Activated CD4-positive, alpha-beta T cell treated with anti-CD3 and anti-CD28 coated beads, Interleukin-10, Interleukin-2, amounts not matched to agents 100 ng/mL and 50 ng/mL, durations not matched to agents 16 hours and 8 hours (primary cell): Measurements from ENCODE around the gene ADGRA1.
"Not testable (repeated sequence)": the region's sequence is repeated elsewhere in the genome, so short reads cannot be mapped to it uniquely, and the experiment has no call there.

Experiments
- DNase-seq: peaks from one replicate; pipeline ENCODE4 v3.0.0-alpha.2; 2020

The ADGRA1 gene

DNA sequence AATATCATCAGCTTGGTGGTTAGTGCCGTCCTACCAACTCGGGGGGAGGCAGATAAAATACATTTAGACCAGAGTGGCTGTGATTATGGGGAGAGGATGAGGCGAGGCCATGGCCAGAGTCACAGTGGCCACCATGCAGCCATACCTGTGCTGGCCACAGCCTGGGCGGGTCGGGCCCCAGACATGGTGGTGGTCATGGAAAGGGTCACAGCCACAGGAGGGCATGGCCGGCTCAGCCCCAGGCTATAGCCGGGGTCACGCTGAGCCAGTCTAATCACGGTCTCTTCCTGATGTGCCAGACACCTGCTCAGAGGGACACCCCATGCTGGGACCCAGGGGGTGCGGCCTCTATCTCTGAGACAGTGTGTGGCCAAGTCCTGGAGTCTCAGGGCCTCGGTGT lies 10.2 kb downstream of the ADGRA1 start:
- no peak for DNase-seq

DNA sequence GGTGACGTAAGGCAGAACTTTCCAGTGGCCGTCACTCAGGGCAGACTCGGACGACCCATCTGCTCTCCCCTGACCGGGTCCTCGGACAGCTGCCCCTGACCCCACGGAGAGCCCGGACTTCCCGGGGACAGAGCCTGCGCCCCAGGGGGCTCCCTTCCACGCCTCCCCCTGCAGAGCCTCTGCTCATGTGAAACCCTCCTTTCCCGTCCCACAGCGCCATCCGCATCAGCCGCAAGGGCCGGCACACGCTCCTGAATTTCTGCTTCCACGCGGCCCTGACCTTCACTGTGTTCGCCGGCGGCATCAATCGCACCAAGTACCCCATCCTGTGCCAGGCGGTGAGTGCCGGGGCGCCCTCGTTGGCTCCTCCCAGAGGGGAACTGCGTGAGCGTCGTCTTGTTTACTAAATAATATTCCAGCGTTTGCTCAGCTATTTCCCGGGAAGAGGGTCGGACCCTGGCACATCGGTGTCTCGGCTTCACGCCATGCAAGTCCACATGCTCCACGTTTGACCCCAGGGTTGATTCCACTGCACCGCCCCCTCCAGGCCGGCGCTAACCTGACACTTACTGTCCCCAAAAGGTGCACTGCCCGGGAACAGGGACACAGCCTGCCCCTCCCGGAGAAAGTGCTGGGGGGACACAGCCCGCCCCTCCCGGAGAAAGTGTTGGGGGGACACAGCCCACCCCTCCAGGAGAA lies 10.9 kb downstream of the ADGRA1 start:
- DNase-seq = no peak

GRCh38 chr10:133099571-133099970 lies 11.8 kb downstream of the ADGRA1 start:
- no peak for DNase-seq

GRCh38 chr10:133100186-133100585 lies 12.5 kb downstream of the ADGRA1 start:
- DNase-seq = no peak

GRCh38 chr10:133100706-133101415 lies 13.1 kb downstream of the ADGRA1 start:
- DNase-seq = peak; percentile 42

DNA sequence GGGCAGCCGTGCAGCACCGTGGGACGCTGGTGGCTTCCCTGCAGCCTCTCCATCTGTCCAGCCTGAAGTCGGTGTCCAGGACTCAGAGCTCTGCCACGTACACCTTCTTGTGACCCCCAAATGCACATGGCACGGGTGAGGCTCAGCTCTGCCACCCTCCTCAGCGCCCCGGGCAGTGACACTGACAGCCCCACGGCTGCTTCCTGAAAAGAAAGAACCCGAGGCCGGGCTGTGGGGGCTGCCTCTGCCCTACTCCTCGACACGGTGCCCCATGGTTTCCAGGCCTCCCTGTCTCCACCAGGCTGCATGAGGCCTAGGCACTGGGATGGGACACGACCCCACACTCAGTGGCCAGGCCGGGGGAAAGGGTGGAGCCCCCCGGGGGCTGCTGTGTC lies 13.7 kb downstream of the ADGRA1 start:
- no peak for DNase-seq

DNA sequence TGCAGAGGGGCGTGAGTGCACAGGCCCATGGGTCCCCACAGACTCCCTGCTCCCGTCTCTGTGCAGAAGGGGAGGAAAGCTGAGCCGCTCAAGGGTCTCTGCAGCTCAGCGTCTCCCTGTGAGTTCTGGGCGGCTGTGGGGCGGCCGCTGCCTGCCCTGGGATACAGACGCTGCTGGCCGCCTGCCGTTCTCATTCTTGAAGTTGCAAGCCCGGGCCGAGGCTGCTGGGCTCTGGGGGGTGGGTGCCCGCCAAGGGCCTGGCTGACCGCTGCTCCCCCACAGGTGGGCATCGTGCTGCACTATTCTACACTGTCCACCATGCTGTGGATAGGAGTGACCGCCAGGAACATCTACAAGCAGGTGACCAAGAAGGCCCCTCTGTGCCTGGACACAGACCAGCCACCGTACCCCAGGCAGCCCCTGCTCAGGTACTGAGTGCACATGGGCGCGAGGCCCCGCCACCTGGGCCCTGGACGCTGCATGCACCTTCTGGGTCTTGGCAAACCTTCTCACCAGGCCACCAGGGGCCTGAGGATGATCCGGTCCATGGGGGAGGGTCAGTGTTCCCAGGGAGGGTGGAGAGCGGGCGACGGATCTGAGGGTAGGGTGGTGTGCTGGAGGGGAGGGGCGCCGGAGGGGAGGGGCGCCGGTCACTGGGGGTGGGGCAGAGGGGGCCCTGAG lies 14.8 kb downstream of the ADGRA1 start:
- DNase-seq = no peak

DNA sequence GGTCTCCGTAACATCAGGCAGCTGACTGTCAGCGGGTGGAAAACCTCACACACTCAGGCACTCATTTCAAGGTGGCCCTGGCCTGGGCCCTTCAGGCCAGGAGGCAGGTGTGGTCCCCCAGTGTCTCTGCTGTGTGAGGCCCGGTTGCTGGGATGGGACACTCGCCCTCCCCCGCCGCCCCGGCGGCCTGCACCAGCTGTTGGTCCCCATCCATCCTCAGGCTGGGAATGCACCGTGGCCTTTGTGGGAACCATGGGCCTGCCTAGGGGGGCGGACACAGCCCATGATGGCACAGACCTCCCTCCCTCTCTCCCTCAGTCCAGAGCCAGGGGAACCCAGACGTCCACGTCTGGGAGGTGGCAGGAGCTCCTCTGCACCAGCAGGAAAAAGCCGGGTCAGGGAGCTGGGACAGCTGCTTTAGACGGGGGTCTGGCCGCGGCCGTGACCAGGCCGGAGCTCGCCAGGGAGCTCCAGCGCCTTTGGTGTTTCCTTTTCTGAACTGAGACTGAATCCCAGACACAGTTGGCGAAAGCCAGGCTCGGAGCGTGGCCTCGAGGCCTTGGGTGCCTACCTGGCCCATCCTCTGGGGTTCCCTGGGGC lies 15.7 kb downstream of the ADGRA1 start:
- DNase-seq = no peak

GRCh38 chr10:133104068-133104962 lies 16.6 kb downstream of the ADGRA1 start:
- DNase-seq = no peak

GRCh38 chr10:133104963-133105640 lies 17.4 kb downstream of the ADGRA1 start:
- no peak for DNase-seq

GRCh38 chr10:133105686-133106390 lies 18.1 kb downstream of the ADGRA1 start:
- no peak for DNase-seq

GRCh38 chr10:133106516-133106915 lies 18.8 kb downstream of the ADGRA1 start:
- DNase-seq = no peak

GRCh38 chr10:133107442-133107841 lies 19.7 kb downstream of the ADGRA1 start:
- no peak for DNase-seq

- DNase-seq = no peak
Observed at GRCh38 chr10:133109711-133110110, 22.0 kb downstream of the ADGRA1 start.

GRCh38 chr10:133110133-133110532 lies 22.4 kb downstream of the ADGRA1 start:
- no peak for DNase-seq

DNA sequence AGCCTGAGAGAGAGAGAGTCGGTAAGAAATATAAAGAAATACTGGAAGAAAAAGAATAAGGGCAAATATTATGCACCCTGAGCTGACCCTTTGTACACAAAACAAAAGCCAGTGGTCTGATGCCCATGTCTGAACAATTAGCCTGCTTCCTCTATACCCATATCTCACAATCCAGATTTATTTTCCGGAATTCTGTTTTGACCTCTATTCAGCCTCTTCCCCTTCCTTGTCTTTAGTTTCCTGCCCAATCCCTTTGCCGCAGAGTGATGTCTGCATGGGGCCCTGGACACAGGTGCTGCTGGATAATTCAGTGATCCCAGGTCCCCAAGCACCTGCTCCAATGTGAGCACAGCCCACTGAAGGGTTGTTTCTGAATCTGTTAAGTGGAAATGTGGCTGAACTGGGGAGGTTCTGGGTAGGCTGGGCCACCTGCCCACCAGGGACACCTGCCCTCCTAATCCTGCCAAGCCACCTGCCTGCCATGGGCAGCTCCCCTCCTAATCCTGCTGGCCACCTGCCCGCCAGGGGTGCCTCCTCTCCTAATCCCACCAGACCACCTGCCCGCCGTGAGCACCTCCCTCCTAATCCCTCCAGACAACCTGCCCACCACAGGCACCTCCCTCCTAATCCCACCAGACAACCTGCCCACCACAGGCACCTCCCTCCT lies 23.0 kb downstream of the ADGRA1 start:
- DNase-seq = no peak

- not testable (repeated sequence) for DNase-seq
Observed at GRCh38 chr10:133111640-133112039, 23.9 kb downstream of the ADGRA1 start.

DNA sequence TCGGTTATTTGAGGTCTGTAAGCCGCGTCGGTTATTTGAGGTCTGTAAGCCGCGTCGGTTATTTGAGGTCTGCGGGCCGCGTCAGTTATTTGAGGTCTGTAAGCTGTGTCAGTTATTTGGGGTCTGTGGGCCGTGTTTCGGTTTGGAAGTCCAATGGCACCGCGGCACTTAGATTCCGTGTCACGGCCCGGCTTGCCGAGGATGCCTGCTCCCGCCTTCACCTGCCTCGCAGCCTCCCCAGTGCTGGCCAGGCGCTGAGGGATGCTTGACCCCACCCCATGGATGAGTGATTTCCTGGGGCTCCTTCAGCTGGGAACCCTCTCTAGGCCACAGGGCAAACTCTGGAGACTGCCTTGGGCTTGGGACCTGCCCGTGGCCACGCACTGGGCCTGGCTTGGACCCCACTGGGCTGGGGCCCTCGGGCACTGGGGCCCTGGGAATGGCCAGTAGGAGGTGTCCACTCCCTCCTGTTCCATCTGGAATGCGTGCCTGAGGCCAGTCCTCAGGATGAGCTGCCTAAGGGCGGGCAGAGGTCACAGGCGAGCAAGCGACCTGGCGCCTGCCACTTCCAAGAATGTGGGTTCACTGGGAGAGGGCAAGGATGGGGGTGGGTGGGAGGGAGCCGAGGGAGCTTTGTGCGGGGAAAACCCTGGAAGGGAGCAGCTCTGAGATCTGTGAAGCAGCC lies 25.6 kb downstream of the ADGRA1 start:
- no peak for DNase-seq

DNA sequence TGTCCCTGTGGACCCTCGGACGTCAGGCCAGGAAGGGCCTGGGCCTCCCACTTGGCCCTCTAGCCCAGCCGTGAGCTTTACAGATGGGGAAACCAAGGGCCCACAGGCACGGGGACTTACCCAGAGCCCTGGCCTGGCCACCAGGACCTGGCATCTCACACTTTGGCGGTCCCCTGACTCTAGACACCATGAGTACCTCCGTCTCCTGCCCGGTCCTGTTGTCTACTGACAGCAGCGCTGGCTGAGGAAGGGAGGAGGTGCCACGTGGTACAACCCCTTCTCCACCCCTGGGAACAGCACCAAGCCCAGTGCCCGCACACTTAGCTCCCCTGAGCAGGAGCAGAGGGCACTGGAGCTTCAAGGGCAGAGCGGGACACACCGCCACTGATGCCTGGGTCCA lies 26.1 kb downstream of the ADGRA1 start:
- no peak for DNase-seq

DNA sequence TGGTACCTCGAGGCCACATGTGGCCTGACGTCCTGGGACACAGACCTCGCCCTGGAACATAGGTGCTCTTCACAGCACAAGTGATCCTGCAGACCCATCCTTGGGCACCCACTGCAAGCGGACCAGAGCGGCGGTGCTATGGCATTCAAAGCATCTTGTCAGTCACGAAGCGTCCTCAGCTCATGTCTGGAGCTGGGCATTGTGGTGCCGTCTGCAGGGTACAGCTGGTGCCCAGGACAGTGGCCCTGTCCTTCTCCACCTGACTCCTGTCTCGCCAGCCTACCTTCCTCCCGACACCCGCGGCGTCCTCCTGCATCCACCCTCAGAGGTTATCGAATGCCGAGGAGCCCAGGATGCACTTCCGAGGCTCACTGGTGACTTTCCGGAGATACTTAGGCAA lies 26.5 kb downstream of the ADGRA1 start:
- no peak for DNase-seq
